Endothelial cell of umbilical vein (primary cell): Measurements from ENCODE around the gene SSR1. TPM values are rescaled to one million over a fixed set of nuclear protein-coding genes. Genes with fewer than 3 reads are reported as not detected.

ENCODE experiments used
- BruUV-seq: library from RNA; stranded (reverse); fragments of 400-500 nt; replicated peaks from 2 replicates; lab custom pipeline; 2021; lab: Mats Ljungman, UMichigan
- CTCF ChIA-PET: fragments of 300-600, 350-600 bp; sonication (Branson Sonifier 250); formaldehyde crosslinking; loops from one replicate; lab custom pipeline; 2021; ENCODE audit warnings: antibody characterized with exemption, inconsistent platforms; lab: Charles Lee
- POLR2A ChIA-PET: fragments of 300-600, 350-600 bp; sonication (Branson Sonifier 250); formaldehyde crosslinking; loops from one replicate; lab custom pipeline; 2021; ENCODE audit warnings: antibody characterized with exemption, inconsistent platforms; lab: Charles Lee
- DNase-seq: peaks from one replicate; pipeline ENCODE4 v3.0.0-alpha.2; 2011; ENCODE audit warnings: low read depth, low spot score
- FAIRE-seq: peaks from 2 replicates; lab custom pipeline; 2011; peaks lifted over from hg19 to GRCh38; lab: Jason Lieb, UNC
- H2AFZ ChIP-seq: 2 replicates; pipeline ENCODE4 v1.6.0; 2012; ENCODE audit warnings: low read depth, low read length, control low read depth, inconsistent platforms
- H3K27ac ChIP-seq: 2 replicates; pipeline ENCODE4 v1.5.1; 2011; ENCODE audit warnings: low read depth, mild to moderate bottlenecking, control low read depth, low read length, moderate library complexity; ENCODE audit not compliant: insufficient read depth
- H3K27me3 ChIP-seq, 2 experiments: 2 replicates each; pipeline versions ENCODE4 v1.6.0 to v1.6.1; 2011; ENCODE audit warnings: low read length in 2 of 2, mixed read lengths in 1 of 2; ENCODE audit not compliant: control insufficient read depth in 2 of 2, insufficient read depth in 2 of 2
- H3K36me3 ChIP-seq, 2 experiments: 2 replicates in 1 of 2; 3 replicates in 1 of 2; pipeline ENCODE4 v1.5.1; 2011; ENCODE audit warnings: low read length in 2 of 2, mild to moderate bottlenecking in 1 of 2, moderate library complexity in 1 of 2; ENCODE audit not compliant: control insufficient read depth in 2 of 2, insufficient read depth in 2 of 2; ENCODE audit errors: extremely low read depth in 1 of 2
- H3K4me1 ChIP-seq: 3 replicates; pipeline ENCODE4 v1.5.1; 2011; ENCODE audit warnings: mild to moderate bottlenecking, low read length; ENCODE audit not compliant: control insufficient read depth, insufficient read depth; ENCODE audit errors: extremely low read depth
- H3K4me2 ChIP-seq: 2 replicates; pipeline ENCODE4 v1.6.1; 2011; ENCODE audit warnings: low read length, control low read depth, mixed read lengths; ENCODE audit not compliant: insufficient read depth
- H3K4me3 ChIP-seq, 3 experiments: fragments of 200-600 bp in 1 of 3; sonication (generic), shearing (Covaris generic) in 1 of 3; replicated peaks in 1 of 3; 2 replicates each; pipeline ENCODE4 v1.5.1; 2011 to 2016; ENCODE audit warnings: control low read depth in 3 of 3, low read length in 3 of 3, mild to moderate bottlenecking in 2 of 3, inconsistent platforms in 1 of 3, low read depth in 1 of 3, moderate library complexity in 1 of 3; ENCODE audit not compliant: insufficient read depth in 1 of 3
- H3K79me2 ChIP-seq: 2 replicates; pipeline ENCODE4 v1.6.0; 2012; ENCODE audit warnings: low read length, inconsistent platforms; ENCODE audit not compliant: control insufficient read depth, insufficient read depth
- H3K9ac ChIP-seq: replicated peaks from 2 replicates; pipeline ENCODE3; 2011; ENCODE audit warnings: low read length, control low read depth; ENCODE audit not compliant: insufficient read depth; ENCODE audit errors: extremely low read depth
- H3K9me1 ChIP-seq: replicated peaks from 3 replicates; pipeline ENCODE4 v1.6.0; 2011; ENCODE audit warnings: mild to moderate bottlenecking, low read length; ENCODE audit not compliant: control insufficient read depth, insufficient read depth; ENCODE audit errors: extremely low read depth
- H3K9me3 ChIP-seq: replicated peaks from 2 replicates; pipeline ENCODE4 v1.5.1; 2012; ENCODE audit warnings: low read length, inconsistent platforms; ENCODE audit not compliant: control insufficient read depth, insufficient read depth
- H4K20me1 ChIP-seq: replicated peaks from 2 replicates; pipeline ENCODE3; 2011; ENCODE audit warnings: mild to moderate bottlenecking, low read length; ENCODE audit not compliant: control insufficient read depth, insufficient read depth; ENCODE audit errors: extremely low read depth
- EZH2 ChIP-seq: IDR thresholded peaks from 2 replicates; pipeline ENCODE4 v1.6.1; 2012; ENCODE audit warnings: borderline replicate concordance, low read depth, mild to moderate bottlenecking, moderate library complexity, low read length, inconsistent platforms; ENCODE audit not compliant: severe bottlenecking
- FOS ChIP-seq: IDR thresholded peaks from 2 replicates; pipeline ENCODE4 v1.6.1; 2011; ENCODE audit warnings: mild to moderate bottlenecking, low read length, moderate library complexity, borderline replicate concordance; ENCODE audit not compliant: insufficient read depth
- GATA2 ChIP-seq: IDR thresholded peaks from 2 replicates; pipeline ENCODE4 v1.7.0; 2011; ENCODE audit warnings: low read depth, mild to moderate bottlenecking, moderate library complexity, mixed read lengths, low read length; ENCODE audit not compliant: insufficient read length, insufficient read depth
- JUN ChIP-seq: IDR thresholded peaks from 2 replicates; pipeline ENCODE4 v1.6.1; 2011; ENCODE audit warnings: borderline replicate concordance, low read depth; ENCODE audit not compliant: insufficient read length, insufficient read depth
- MYC ChIP-seq: IDR thresholded peaks from one replicate; pipeline ENCODE4 v1.6.1; 2011; ENCODE audit warnings: mild to moderate bottlenecking, low read depth, low read length
- POLR2A ChIP-seq: IDR thresholded peaks from 2 replicates; pipeline ENCODE4 v1.6.1; 2012; ENCODE audit warnings: low read depth, mild to moderate bottlenecking, control low read depth, low read length
- POLR2AphosphoS5 ChIP-seq: IDR thresholded peaks from 2 replicates; pipeline ENCODE4 v1.6.1; 2012; ENCODE audit warnings: low read depth, mild to moderate bottlenecking, control low read depth, low read length, moderate library complexity; ENCODE audit not compliant: insufficient read depth
- dilution Hi-C: fragments of 300-500 bp; cut with MboI; formaldehyde crosslinking; loops from one replicate; pipeline ENCODE4 v1.15.0; 2019; ENCODE audit warnings: low sequenced_read_pairs; ENCODE audit not compliant: extremely low pct_ligation_motif_present
- intact Hi-C: fragments of 100-400 bp; cut with micrococcal nuclease; formaldehyde crosslinking; loops from one replicate; pipeline ENCODE4 v1.10.0; 2022
- polyA plus RNA-seq, 4 experiments: library from polyadenylated mRNA; depleted of rRNA in 3 of 4; stranded (reverse) in 3 of 4; unstranded in 1 of 4; fragments of >200 nt; gene quantifications; 2 replicates each; pipeline versions ENCODE4 v1.2.1 to v1.2.3, GENCODE V29; 2011 to 2012; ENCODE audit warnings: missing spikeins in 1 of 4
- total RNA-seq: library from RNA; stranded (reverse); gene quantifications from 2 replicates; pipeline ENCODE4 v1.2.3, GENCODE V29; 2021
- TF ChIP-seq, protein P1 (sequence below): IDR thresholded peaks from 2 replicates; pipeline ENCODE4 v1.6.1; 2011; ENCODE audit not compliant: insufficient read depth, insufficient read length
- TF ChIP-seq, protein P2 (sequence below), 2 donors: IDR thresholded peaks; 1 replicate in 1 of 2; 2 replicates in 1 of 2; pipeline ENCODE4 v1.5.1; 2011; ENCODE audit warnings: low read length in 2 of 2, mild to moderate bottlenecking in 2 of 2, moderate library complexity in 2 of 2, control low read depth in 1 of 2, inconsistent platforms in 1 of 2, low read depth in 1 of 2; ENCODE audit not compliant: insufficient read depth in 1 of 2; ENCODE audit errors: extremely low read depth in 1 of 2

SSR1 gene
- total and polyA plus RNA-seq, 2 donors (not counting 3 experiments of a cell fraction or from before 2014, with no cell fraction given), result 70.7 to 187 TPM

DNA sequence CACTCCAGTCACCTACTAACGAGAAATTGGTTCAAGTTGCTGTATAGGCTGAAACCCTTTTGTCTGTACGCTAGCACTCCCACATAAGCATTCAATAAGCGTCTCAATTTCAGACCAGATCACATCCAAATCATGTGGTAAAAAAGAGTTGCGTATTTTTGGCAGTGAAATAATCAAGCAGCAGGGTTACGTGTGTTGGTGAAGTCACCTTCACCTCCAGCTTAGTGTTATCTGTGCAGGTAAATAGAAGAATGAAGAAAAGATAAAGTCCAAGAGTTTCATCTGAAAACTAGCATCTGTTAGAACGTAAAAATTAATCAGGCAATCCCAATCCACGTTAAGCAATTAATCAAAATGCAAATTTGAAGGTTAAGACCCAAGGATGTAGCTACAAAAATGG is 11.3 kb downstream of the SSR1 start:
- Histone ChIP-seq H3K36me3 (peaks cover 18 to 35% of the 10 kb centered on the region in 2 experiments), H3K79me2 (peaks cover 36% of the 10 kb centered on the region), H3K4me2 (no peak overlapping the region), H3K27ac (no peak overlapping the region), H4K20me1 (no peaks in the 10 kb centered on the region), H3K4me1 (no peaks in the 10 kb centered on the region), H2AFZ (no peak overlapping the region), H3K27me3 (no peaks in the 10 kb centered on the region), H3K4me3 (no peak overlapping the region), H3K9ac (no peak overlapping the region), H3K9me3 (no peaks in the 10 kb centered on the region), H3K9me1 (no peaks in the 10 kb centered on the region)
- POLR2A ChIA-PET, result no interaction called here
- DNase-seq, result no peak
- CTCF ChIA-PET, result interaction anchor here (0.9 kb wide), 1 partner anchor 26 kb away, joined by 3 read pairs; no protein-coding TSS in a partner anchor
- dilution Hi-C loops, result no loop called here
- intact Hi-C loops, result no loop called here
- FAIRE-seq, result no peak
- TF ChIP-seq EZH2, result no peak
- TF ChIP-seq, protein P1, sequence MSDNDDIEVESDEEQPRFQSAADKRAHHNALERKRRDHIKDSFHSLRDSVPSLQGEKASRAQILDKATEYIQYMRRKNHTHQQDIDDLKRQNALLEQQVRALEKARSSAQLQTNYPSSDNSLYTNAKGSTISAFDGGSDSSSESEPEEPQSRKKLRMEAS, result no peak
- no peak for TF ChIP-seq JUN
- TF ChIP-seq POLR2A, result no peak
- TF ChIP-seq, protein P2, sequence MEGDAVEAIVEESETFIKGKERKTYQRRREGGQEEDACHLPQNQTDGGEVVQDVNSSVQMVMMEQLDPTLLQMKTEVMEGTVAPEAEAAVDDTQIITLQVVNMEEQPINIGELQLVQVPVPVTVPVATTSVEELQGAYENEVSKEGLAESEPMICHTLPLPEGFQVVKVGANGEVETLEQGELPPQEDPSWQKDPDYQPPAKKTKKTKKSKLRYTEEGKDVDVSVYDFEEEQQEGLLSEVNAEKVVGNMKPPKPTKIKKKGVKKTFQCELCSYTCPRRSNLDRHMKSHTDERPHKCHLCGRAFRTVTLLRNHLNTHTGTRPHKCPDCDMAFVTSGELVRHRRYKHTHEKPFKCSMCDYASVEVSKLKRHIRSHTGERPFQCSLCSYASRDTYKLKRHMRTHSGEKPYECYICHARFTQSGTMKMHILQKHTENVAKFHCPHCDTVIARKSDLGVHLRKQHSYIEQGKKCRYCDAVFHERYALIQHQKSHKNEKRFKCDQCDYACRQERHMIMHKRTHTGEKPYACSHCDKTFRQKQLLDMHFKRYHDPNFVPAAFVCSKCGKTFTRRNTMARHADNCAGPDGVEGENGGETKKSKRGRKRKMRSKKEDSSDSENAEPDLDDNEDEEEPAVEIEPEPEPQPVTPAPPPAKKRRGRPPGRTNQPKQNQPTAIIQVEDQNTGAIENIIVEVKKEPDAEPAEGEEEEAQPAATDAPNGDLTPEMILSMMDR (IDR thresholded peaks at IDR 0.05; ENCODE audit: extremely low read depth in 1 of 2, insufficient read depth in 1 of 2, low read depth in 1 of 2, low read length in 2 of 2), result no peak
- TF ChIP-seq MYC, result no peak
- no peak for TF ChIP-seq FOS
- TF ChIP-seq POLR2AphosphoS5, result no peak
- TF ChIP-seq GATA2, result no peak
- no TSS peak for BruUV-seq
